Stomach (tissue), 4 donors: ENCODE results near the gene ACOT8.

Experiments
- POLR2A ChIP-seq, 4 donors: fragments of 450-650 bp; IDR thresholded peaks; one replicate each; pipeline ENCODE4 v1.6.1; 2016; ENCODE audit warnings: antibody characterized with exemption in 4 of 4, control low read depth in 2 of 4, mild to moderate bottlenecking in 1 of 4, moderate library complexity in 1 of 4
- TF ChIP-seq, protein P1 (sequence below), 7 experiments: fragments of 450-650 bp in 4 of 7; fragments of 200-600 bp in 3 of 7; sonication (generic) in 3 of 7; IDR thresholded peaks; one replicate each; pipeline ENCODE4 v1.5.1; 2016 to 2019; ENCODE audit warnings: antibody characterized with exemption in 7 of 7, control low read depth in 2 of 7, mild to moderate bottlenecking in 1 of 7

DNA sequence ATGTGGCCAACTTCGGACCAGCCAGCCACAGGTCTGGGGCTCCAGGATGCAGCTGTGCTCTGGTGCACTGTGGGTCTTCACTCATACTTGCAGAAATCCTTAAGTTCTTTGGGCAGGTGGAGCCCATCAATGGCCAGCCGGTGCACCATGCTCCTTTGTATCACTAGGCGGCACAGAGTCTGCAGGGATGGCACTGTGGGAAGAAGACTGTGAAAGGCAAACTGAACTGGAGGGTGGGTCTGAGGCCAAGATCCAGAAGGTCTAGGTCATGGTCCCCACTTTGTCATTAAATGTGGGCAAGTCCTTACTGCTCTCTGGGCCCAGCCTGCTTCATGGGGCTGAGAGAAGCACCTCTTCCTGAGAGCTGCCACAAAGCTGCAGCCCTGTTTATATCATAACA, 31.5 kb upstream of the ACOT8 start:
- TF ChIP-seq, protein P1, sequence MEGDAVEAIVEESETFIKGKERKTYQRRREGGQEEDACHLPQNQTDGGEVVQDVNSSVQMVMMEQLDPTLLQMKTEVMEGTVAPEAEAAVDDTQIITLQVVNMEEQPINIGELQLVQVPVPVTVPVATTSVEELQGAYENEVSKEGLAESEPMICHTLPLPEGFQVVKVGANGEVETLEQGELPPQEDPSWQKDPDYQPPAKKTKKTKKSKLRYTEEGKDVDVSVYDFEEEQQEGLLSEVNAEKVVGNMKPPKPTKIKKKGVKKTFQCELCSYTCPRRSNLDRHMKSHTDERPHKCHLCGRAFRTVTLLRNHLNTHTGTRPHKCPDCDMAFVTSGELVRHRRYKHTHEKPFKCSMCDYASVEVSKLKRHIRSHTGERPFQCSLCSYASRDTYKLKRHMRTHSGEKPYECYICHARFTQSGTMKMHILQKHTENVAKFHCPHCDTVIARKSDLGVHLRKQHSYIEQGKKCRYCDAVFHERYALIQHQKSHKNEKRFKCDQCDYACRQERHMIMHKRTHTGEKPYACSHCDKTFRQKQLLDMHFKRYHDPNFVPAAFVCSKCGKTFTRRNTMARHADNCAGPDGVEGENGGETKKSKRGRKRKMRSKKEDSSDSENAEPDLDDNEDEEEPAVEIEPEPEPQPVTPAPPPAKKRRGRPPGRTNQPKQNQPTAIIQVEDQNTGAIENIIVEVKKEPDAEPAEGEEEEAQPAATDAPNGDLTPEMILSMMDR (IDR thresholded peaks at IDR 0.05): no peak
- no peak for TF ChIP-seq POLR2A (IDR thresholded peaks at IDR 0.05)
